ENCODE data around the gene PTX4. TPM values are rescaled to one million over a fixed set of nuclear protein-coding genes. Genes with fewer than 3 reads are reported as not detected.
A peak's percentile ranks its signal among the peaks of the same experiment; 100 is the strongest.

Gene PTX4
- total RNA-seq, 4 donors from 2014 or later: not detected

DNA sequence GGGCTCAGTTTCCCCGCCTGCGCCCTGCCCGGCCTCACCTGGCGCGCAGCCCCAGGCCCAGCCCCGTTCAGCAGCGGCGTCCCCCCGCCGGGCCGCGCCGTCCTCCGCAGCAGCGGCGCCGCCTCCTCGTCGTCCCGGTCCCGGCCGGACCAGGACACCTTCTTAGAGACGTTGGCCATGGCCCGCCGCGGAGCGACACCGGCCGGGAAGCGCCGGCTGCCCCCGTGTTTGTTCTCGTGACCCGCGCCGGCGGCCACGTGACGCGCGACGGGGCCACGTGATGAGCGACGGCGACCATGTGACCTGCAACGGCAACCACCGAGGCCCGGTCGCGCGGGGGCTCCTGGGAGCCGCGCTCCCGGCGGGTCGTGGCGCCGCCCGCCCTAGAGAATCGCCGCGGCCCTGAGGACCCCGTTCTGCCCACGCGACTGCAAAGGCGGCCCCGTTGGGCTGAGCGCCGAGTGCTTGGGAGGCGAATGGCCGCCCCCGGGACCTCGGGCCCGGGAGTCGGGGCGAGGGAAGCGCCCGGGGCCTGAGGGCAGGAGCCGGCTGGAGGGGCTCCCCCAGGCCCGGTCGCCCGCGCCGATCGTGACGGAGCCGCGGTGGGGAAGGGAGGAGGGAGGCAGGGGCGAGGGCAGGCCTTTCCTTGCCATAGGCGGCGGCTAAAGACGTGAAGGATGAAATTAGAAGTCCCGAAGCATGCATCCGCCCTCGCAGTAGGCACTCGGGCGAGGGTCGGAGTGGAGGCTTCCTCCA, 13.8 kb downstream of the PTX4 start, which contains the start of gene CLCN7:
Gene CLCN7 (minus strand): TSS at position 233 of the 756 bp plus-strand sequence. CDS start 54 bp downstream, at position 179.
- intact Hi-C loops (cut with DNase I): loop anchor here (5.0 to 10.0 kb wide), 2 partner anchors 63 to 130 kb away; partner anchors contain the start of gene UNKL
- TF ChIP-seq POLR2A (IDR thresholded peaks at IDR 0.05): peak; percentile 64 to 81
- no peak for TF ChIP-seq CTCF (IDR thresholded peaks at IDR 0.05)
- Histone ChIP-seq H3K4me3 (replicated peaks in 1 of 3) (peak within 1 kb of the TSS; percentile 60 to 98 (median 72)), H3K27ac (peak within 1 kb of the TSS; percentile 81 to 91 (median 88)), H3K27me3 (no peaks in the 10 kb centered on the region), H3K9me3 (no peaks in the 10 kb centered on the region), H3K36me3 (no peaks in the 10 kb centered on the region), H3K4me1 (peaks cover 15 to 27% of the 10 kb centered on the region in 2 donors)
- 1% methylated on average over 20 to 25 of the region's 99 CpGs for WGBS, 2 donors
- DNase-seq: peak; percentile 92 to 93

DNA sequence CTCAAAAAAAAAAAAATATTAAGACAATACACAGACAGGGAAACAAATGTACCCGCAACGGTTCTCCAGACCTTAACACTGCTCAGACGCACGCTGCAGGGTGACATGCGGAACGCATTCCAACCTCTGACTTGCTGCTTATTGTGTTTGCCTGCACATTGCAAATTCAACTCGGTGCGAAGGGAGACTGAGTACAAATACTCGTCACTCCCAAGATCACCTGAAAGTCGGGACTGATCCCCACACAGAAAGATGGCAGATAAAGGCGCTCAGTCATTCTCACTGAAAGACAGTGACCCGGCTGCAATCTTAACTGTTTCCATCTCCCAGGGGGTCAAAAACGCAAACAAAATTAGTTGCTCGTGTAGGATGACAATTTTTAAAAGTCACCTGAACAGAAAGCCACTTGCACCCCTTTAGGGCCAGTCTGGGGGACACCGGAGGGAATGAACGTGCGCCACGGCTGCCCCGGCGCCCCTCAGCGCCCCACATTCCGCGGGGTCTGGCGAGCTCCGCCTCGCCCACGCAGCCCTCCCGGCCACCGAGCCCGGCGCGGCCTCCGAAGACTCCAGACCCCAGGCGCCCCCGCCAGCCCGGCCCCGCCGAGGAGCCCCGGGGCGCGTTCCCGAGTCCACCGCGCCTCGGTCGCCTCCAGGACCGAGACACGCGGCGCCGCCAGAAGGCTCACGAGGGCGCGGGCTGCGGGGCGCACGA, 14.5 kb downstream of the PTX4 start:
- DNase-seq: peak in 1 of 2 donors; percentile 10
- H3K4me3 ChIP-seq (replicated peaks in 1 of 3): peak overlapping the region; percentile 60 to 98 (median 72)
- TF ChIP-seq CTCF (IDR thresholded peaks at IDR 0.05) (no peak), POLR2A (IDR thresholded peaks at IDR 0.05) (no peak)
- intact Hi-C loops (cut with DNase I): loop anchor here (10.0 kb wide), 1 partner anchor 129 kb away; no protein-coding TSS in a partner anchor
- WGBS, 2 donors: 28 to 35% methylated on average over 15 to 16 of the region's 57 CpGs
- no peaks in the 10 kb centered on the region for H3K9me3 ChIP-seq
- no peaks in the 10 kb centered on the region for H3K36me3 ChIP-seq
- peak overlapping the region in 2 of 3 donors; percentile 88 to 91 for H3K27ac ChIP-seq
- no peaks in the 10 kb centered on the region for H3K27me3 ChIP-seq
- peaks cover 15 to 27% of the 10 kb centered on the region in 2 donors for H3K4me1 ChIP-seq

DNA sequence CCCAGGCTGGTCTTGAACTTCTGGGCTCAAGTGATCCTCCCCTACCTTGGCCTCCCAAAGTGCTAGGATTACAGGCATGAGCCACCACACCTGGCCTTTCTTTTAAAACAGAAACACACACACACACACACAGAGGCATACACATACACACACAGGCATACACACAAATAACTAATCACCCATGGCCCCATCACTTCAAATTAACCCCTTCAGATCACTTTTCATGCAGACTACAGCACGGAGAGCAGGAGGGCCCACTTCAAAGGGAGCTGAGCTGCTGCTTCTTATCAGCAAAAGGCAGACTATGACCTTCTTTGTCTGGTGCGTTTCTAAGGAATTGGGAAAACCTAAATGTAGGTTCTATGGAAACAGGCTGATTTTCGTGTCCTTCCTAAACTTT, 15.8 kb downstream of the PTX4 start:
- H3K4me3 ChIP-seq (replicated peaks in 1 of 3): no peak overlapping the region
- H3K27ac ChIP-seq: no peak overlapping the region
- peaks cover 15 to 27% of the 10 kb centered on the region in 2 donors for H3K4me1 ChIP-seq
- TF ChIP-seq POLR2A (IDR thresholded peaks at IDR 0.05) (no peak), CTCF (IDR thresholded peaks at IDR 0.05) (no peak)
- 51 to 79% methylated on average over 3 of the region's 3 CpGs for WGBS, 2 donors
- intact Hi-C loops (cut with DNase I): loop anchor here (10.0 kb wide), 1 partner anchor 128 kb away; no protein-coding TSS in a partner anchor
- no peaks in the 10 kb centered on the region for H3K9me3 ChIP-seq
- H3K36me3 ChIP-seq: no peaks in the 10 kb centered on the region
- H3K27me3 ChIP-seq: no peaks in the 10 kb centered on the region
- DNase-seq: no peak

DNA sequence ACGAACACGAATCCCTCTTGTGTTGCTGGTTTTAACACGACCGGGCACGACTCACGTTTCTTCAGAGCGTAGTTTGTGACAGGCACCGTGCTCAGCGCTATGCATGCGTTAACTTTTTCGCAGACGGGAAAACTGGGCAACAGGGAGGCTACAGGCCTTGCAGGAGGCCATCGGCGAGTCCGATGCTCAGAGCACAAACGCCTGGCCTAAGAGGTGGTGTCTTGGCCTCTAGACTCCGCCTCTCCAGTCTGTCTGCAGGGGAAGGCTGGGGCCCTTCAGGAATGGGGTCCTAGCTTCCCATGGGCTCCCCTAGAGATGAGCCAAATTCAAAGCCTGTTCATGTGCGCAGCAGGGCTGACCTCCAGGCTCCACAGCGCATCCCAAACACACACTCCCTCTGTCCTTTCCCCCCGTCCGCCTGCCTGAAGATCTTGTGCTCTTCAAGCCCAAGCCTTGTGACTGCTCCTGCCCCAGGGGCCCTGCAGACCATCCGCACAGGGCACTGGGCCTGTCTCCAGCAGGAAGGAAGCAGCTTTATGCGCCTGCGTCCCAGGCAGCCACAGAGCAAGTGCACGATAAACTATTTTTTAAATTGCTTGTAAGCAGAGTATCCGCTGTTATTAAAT, 17.1 kb downstream of the PTX4 start:
- peaks cover 15 to 27% of the 10 kb centered on the region in 2 donors for H3K4me1 ChIP-seq
- WGBS, 2 donors: 89% methylated on average over 26 of the region's 26 CpGs
- H3K36me3 ChIP-seq: no peaks in the 10 kb centered on the region
- TF ChIP-seq CTCF (IDR thresholded peaks at IDR 0.05) (no peak), POLR2A (IDR thresholded peaks at IDR 0.05) (no peak)
- H3K9me3 ChIP-seq: no peaks in the 10 kb centered on the region
- intact Hi-C loops (cut with DNase I): loop anchor here (10.0 kb wide), 1 partner anchor 127 kb away; no protein-coding TSS in a partner anchor
- H3K4me3 ChIP-seq (replicated peaks in 1 of 3): no peak overlapping the region
- no peak for DNase-seq
- no peaks in the 10 kb centered on the region for H3K27me3 ChIP-seq
- no peak overlapping the region for H3K27ac ChIP-seq

All from thyroid gland (tissue), 4 donors.